HCT116 (cell line): Measurements from ENCODE around the gene TMEM61. TPM values are rescaled to one million over a fixed set of nuclear protein-coding genes. Genes with fewer than 3 reads are reported as not detected.

Experiments used
- ATAC-seq: fragments of 200-7000 bp; cut with Tn5 transposase; 2 replicates; pipeline ENCODE4 v1.9.1; 2020; ENCODE audit warnings: mild to moderate bottlenecking, moderate library complexity
- BruUV-seq: library from RNA; stranded (reverse); fragments of 400-500 nt; replicated peaks from 2 replicates; lab custom pipeline; 2021; lab: Mats Ljungman, UMichigan
- CTCF ChIA-PET: fragments of 300-600 bp; sonication (Branson Sonifier 250); formaldehyde crosslinking; loops from one replicate; lab custom pipeline; 2021; ENCODE audit warnings: antibody characterized with exemption; lab: Charles Lee
- POLR2A ChIA-PET: fragments of 300-600, 350-600 bp; sonication (Branson Sonifier 250); formaldehyde crosslinking; loops from one replicate; lab custom pipeline; 2021; ENCODE audit warnings: antibody characterized with exemption; lab: Charles Lee
- RAD21 ChIA-PET, 2 experiments: fragments of 300-600 bp; sonication (Branson Sonifier 250); formaldehyde crosslinking; loops; one replicate each; lab custom pipeline; 2023; ENCODE audit warnings: low total read pairs in 2 of 2; ENCODE audit not compliant: uncharacterized antibody in 2 of 2, unreplicated experiment in 2 of 2, low non-redundant PET in 1 of 2; lab: Charles Lee
- DNase-seq: peaks from one replicate; pipeline ENCODE4 v3.0.0-alpha.2; 2010; ENCODE audit warnings: low read depth, low spot score
- H2AFZ ChIP-seq: fragments of 200-600 bp; shearing (Covaris generic), sonication (generic); 2 replicates; pipeline ENCODE4 v1.6.1; 2017; ENCODE audit warnings: low read depth, mixed run types, mixed read lengths, antibody characterized with exemption, low read length; ENCODE audit not compliant: poor library complexity, severe bottlenecking
- H3K27ac ChIP-seq: 2 replicates; pipeline ENCODE4 v1.5.1; 2012; ENCODE audit warnings: low read depth, low read length
- H3K27me3 ChIP-seq: fragments of 200-600 bp; sonication (generic); 2 replicates; pipeline ENCODE4 v1.6.1; 2016; ENCODE audit warnings: mixed run types, low read length, mixed read lengths; ENCODE audit not compliant: insufficient read depth
- H3K36me3 ChIP-seq, 2 experiments: fragments of 200-500 bp in 1 of 2; fragments of 200-600 bp in 1 of 2; sonication (Bioruptor generic) in 1 of 2; sonication (generic) in 1 of 2; 2 replicates each; pipeline versions ENCODE4 v1.5.1 to v1.6.1; 2014 to 2016; ENCODE audit warnings: low read length in 2 of 2, inconsistent platforms in 1 of 2, mixed read lengths in 1 of 2, mixed run types in 1 of 2; ENCODE audit not compliant: insufficient read depth in 2 of 2, control insufficient read depth in 1 of 2
- H3K4me1 ChIP-seq, 2 experiments: fragments of 200-600 bp in 1 of 2; sonication (generic) in 1 of 2; 2 replicates each; pipeline versions ENCODE4 v1.5.1 to v1.6.1; 2012 to 2017; ENCODE audit warnings: low read length in 2 of 2, inconsistent platforms in 1 of 2, mild to moderate bottlenecking in 1 of 2, mixed read lengths in 1 of 2, mixed run types in 1 of 2, moderate library complexity in 1 of 2; ENCODE audit not compliant: insufficient read depth in 2 of 2, control insufficient read depth in 1 of 2
- H3K4me2 ChIP-seq: fragments of 200-600 bp; sonication (generic); 2 replicates; pipeline ENCODE4 v1.6.1; 2017; ENCODE audit warnings: mixed run types, low read length, mixed read lengths
- H3K4me3 ChIP-seq, 2 experiments: fragments of 200-600 bp in 1 of 2; sonication (generic) in 1 of 2; replicated peaks in 1 of 2; 2 replicates each; pipeline ENCODE4 v1.5.1; 2011 to 2016; ENCODE audit warnings: low read length in 2 of 2, control low read depth in 1 of 2, low read depth in 1 of 2, mild to moderate bottlenecking in 1 of 2, mixed read lengths in 1 of 2, mixed run types in 1 of 2
- H3K79me2 ChIP-seq: fragments of 200-600 bp; sonication (generic); 2 replicates; pipeline ENCODE4 v1.6.1; 2017; ENCODE audit warnings: mild to moderate bottlenecking, mixed run types, low read length, moderate library complexity, mixed read lengths; ENCODE audit not compliant: insufficient read depth
- H3K9ac ChIP-seq: fragments of 200-600 bp; sonication (generic); 2 replicates; pipeline ENCODE4 v1.6.1; 2016; ENCODE audit warnings: low read length, mixed read lengths
- H3K9me2 ChIP-seq: fragments of 200-600 bp; sonication (generic), shearing (Covaris generic); 2 replicates; pipeline ENCODE4 v1.6.1; 2017; ENCODE audit warnings: mixed run types, mild to moderate bottlenecking, moderate library complexity; ENCODE audit not compliant: insufficient read depth
- H3K9me3 ChIP-seq, 2 experiments: fragments of 200-500 bp in 1 of 2; fragments of 200-600 bp in 1 of 2; sonication (Bioruptor generic) in 1 of 2; sonication (generic) in 1 of 2; 2 replicates each; pipeline ENCODE4 v1.6.1; 2014 to 2017; ENCODE audit warnings: low read length in 2 of 2, mixed read lengths in 2 of 2, inconsistent platforms in 1 of 2, low read depth in 1 of 2, mild to moderate bottlenecking in 1 of 2, mixed run types in 1 of 2, moderate library complexity in 1 of 2; ENCODE audit not compliant: control insufficient read depth in 1 of 2, insufficient read depth in 1 of 2
- H4K20me1 ChIP-seq: fragments of 200-600 bp; sonication (generic), shearing (Covaris generic); 2 replicates; pipeline ENCODE4 v1.6.1; 2017; ENCODE audit warnings: mixed run types, mild to moderate bottlenecking, moderate library complexity; ENCODE audit not compliant: insufficient read depth
- CBX3 ChIP-seq: IDR thresholded peaks from 2 replicates; pipeline ENCODE4 v1.6.1; 2012; ENCODE audit warnings: low read depth
- POLR2A ChIP-seq: IDR thresholded peaks from 2 replicates; pipeline ENCODE4 v1.7.0; 2011; ENCODE audit warnings: borderline replicate concordance; ENCODE audit not compliant: insufficient read depth, insufficient read length; ENCODE audit errors: extremely low read depth
- SRF ChIP-seq: IDR thresholded peaks from 2 replicates; pipeline ENCODE4 v1.6.1; 2012; ENCODE audit warnings: low read depth
- TCF7L2 ChIP-seq: IDR thresholded peaks from 2 replicates; pipeline ENCODE4 v1.7.0; 2011; ENCODE audit warnings: borderline replicate concordance, inconsistent platforms; ENCODE audit not compliant: insufficient read depth, insufficient read length; ENCODE audit errors: extremely low read depth
- ZNF274 ChIP-seq: fragments of 200-500 bp; sonication (Bioruptor generic); IDR thresholded peaks from 2 replicates; pipeline ENCODE4 v1.6.1; 2014; ENCODE audit warnings: mild to moderate bottlenecking, low read depth, low read length, inconsistent platforms
- intact Hi-C: fragments of 100-400 bp; cut with micrococcal nuclease; formaldehyde crosslinking; loops from 2 replicates; pipeline ENCODE4 v1.10.0; 2022
- total RNA-seq: library from RNA; stranded (reverse); gene quantifications from one replicate; pipeline ENCODE4 v1.2.1, GENCODE V29; 2021; ENCODE audit not compliant: unreplicated experiment

Gene TMEM61
- total RNA-seq, 1 experiment from 2014 or later: 4.4 TPM

DNA sequence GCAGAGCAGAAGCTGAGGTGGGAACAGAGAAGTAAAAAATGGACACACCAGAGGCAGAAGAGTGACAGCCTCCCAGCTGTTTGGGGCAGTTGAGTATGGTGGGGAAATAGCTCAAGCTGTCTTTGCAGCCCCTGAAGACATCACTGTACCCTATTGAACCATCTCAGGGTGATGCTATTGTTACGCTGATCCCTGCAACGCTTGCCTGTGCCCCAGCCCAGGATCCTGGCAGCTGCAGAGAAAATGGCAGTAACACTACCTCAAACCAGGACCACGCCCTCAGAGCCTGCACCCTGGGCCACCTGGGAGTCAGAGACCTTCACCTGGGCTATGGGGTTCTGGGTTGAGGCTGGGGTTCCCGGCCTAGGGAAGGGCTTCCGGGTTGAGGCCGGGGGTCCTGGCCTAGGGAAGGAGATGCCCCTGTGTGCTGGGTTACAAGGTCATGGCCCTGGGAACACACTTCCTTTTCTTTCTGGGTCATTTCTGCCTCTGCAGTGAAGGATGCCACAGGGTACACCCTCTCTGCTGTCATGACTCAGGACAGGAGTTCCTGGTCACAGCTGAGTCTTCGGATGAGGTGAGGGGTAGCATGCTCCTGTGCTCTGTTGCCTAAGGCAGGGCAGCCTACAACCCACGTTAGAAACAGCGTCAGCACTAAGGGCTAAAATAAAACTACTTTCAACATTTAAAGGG is 29.9 kb downstream of the TMEM61 start:
- intact Hi-C loops: no loop called here
- Histone ChIP-seq H3K9me3 (no peaks in the 10 kb centered on the region), H3K9me2 (no peaks in the 10 kb centered on the region), H4K20me1 (no peaks in the 10 kb centered on the region), H3K79me2 (no peaks in the 10 kb centered on the region), H3K27ac (no peak overlapping the region), H3K4me2 (no peak overlapping the region), H3K4me3 (no peak overlapping the region), H3K27me3 (peaks cover 8% of the 10 kb centered on the region; the same call in 1 of the 2 replicates), H3K9ac (no peak overlapping the region), H2AFZ (no peak overlapping the region), H3K36me3 (no peaks in the 10 kb centered on the region), H3K4me1 (peaks cover 0 to 6% of the 10 kb centered on the region in 2 experiments; a peak in 1 of 4 replicates)
- no TSS peak for BruUV-seq
- TF ChIP-seq POLR2A: no peak
- ChIA-PET RAD21 (no interaction called here), CTCF (interaction anchor here (0.7 to 1.4 kb wide), 3 partner anchors 11 to 60 kb away, joined by 3 to 5 read pairs (median 3); no protein-coding TSS in a partner anchor), POLR2A (no interaction called here)
- no peak for ATAC-seq
- DNase-seq: no peak

DNA sequence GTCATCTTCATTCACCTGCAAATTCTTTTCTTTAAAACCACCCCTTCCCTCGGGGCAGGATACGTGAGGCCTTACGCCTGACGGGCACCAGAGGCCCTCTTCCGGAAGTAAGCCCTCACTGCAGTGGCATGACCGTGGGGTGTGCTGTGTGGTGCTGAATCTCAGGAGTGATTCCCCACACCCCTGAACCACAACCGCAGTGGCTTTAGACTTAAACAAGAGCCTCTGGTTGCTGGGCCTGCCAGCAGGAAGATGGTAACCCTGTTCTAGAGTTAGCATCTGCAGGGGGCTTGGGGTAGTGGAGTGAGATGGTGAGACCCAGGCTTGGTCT is 30.4 kb downstream of the TMEM61 start:
- intact Hi-C loops: no loop called here
- Histone ChIP-seq H3K9me3 (no peaks in the 10 kb centered on the region), H3K4me2 (no peak overlapping the region), H3K36me3 (no peaks in the 10 kb centered on the region), H3K4me1 (peaks cover 0 to 6% of the 10 kb centered on the region in 2 experiments; a peak in 1 of 4 replicates), H3K9ac (no peak overlapping the region), H4K20me1 (no peaks in the 10 kb centered on the region), H3K4me3 (no peak overlapping the region), H2AFZ (no peak overlapping the region), H3K79me2 (no peaks in the 10 kb centered on the region), H3K27ac (no peak overlapping the region), H3K9me2 (no peaks in the 10 kb centered on the region), H3K27me3 (peaks cover 12% of the 10 kb centered on the region; the same call in 1 of the 2 replicates)
- BruUV-seq: no TSS peak
- ChIA-PET RAD21 (no interaction called here), CTCF (no interaction called here), POLR2A (no interaction called here)
- DNase-seq (no peak), ATAC-seq (no peak)
- TF ChIP-seq ZNF274 (no peak), SRF (no peak), TCF7L2 (no peak), CBX3 (no peak)
